ENCODE data around the gene ZBTB17.
"Not testable (repeated sequence)": the region's sequence is repeated elsewhere in the genome, so short reads cannot be mapped to it uniquely, and the experiment has no call there.

DNA sequence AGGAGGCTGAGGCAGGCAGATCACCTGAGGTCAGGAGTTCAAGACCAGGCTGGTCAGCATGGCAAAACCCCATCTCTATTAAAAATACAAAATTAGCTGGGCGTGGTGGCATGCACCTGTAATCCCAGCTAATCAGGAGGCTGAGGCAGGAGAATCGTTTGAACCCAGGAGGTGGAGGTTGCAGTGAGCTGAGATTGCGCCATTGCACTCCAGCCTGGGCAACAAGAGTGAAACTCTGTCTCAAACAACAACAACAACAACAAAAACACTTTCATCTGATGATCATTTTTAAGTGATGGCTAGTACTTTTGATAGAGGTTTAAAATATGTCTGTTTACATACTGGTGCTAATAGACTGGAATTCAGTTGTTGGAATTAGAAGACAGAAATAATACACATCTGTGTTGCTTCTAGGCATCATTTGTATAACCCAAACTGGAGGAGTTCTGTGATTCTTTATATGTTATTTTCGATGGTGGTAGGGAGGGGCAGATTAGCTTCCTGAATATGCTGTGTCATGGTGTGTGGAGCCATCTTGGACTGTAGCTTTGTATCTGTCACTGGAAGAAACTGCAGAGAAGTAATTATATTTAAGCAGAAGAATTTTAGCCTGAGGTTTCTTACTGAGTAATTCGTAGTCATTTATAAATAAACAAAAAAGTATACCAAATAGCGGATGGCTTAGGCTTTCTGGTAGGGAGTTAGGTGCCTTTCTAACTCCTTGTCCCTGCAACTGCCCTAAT is 82.9 kb downstream of the ZBTB17 start:
- TF ChIP-seq, protein P1, sequence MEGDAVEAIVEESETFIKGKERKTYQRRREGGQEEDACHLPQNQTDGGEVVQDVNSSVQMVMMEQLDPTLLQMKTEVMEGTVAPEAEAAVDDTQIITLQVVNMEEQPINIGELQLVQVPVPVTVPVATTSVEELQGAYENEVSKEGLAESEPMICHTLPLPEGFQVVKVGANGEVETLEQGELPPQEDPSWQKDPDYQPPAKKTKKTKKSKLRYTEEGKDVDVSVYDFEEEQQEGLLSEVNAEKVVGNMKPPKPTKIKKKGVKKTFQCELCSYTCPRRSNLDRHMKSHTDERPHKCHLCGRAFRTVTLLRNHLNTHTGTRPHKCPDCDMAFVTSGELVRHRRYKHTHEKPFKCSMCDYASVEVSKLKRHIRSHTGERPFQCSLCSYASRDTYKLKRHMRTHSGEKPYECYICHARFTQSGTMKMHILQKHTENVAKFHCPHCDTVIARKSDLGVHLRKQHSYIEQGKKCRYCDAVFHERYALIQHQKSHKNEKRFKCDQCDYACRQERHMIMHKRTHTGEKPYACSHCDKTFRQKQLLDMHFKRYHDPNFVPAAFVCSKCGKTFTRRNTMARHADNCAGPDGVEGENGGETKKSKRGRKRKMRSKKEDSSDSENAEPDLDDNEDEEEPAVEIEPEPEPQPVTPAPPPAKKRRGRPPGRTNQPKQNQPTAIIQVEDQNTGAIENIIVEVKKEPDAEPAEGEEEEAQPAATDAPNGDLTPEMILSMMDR (conservative IDR thresholded peaks at IDR 0.05) = not testable (repeated sequence)
- TF ChIP-seq EZH2 (IDR thresholded peaks at IDR 0.05; ENCODE audit: low read depth) = not testable (repeated sequence)
